Activated naive CD8-positive, alpha-beta T cell treated with anti-CD3 and anti-CD28 coated beads for 36 hours (primary cell): Measurements from ENCODE around the gene UNC93B1. TPM values are rescaled to one million over a fixed set of nuclear protein-coding genes. Genes with fewer than 3 reads are reported as not detected.
"Not testable (repeated sequence)": the region's sequence is repeated elsewhere in the genome, so short reads cannot be mapped to it uniquely, and the experiment has no call there.

Source experiments
- DNase-seq: peaks from one replicate; pipeline ENCODE4 v3.0.0; 2021
- H3K27ac Mint-ChIP-seq: one replicate; pipeline ENCODE4 v1.8.0; 2022; ENCODE audit warnings: mild to moderate bottlenecking, moderate library complexity, mixed read lengths
- H3K27me3 Mint-ChIP-seq: one replicate; pipeline ENCODE4 v1.8.0; 2022; ENCODE audit warnings: mild to moderate bottlenecking, mixed read lengths
- H3K36me3 Mint-ChIP-seq: one replicate; pipeline ENCODE4 v1.8.0; 2021; ENCODE audit warnings: mild to moderate bottlenecking, mixed read lengths
- H3K4me1 Mint-ChIP-seq: one replicate; pipeline ENCODE4 v1.8.0; 2021; ENCODE audit warnings: mixed read lengths
- H3K4me3 Mint-ChIP-seq: one replicate; pipeline ENCODE4 v1.8.0; 2022; ENCODE audit warnings: mild to moderate bottlenecking, moderate library complexity, mixed read lengths
- H3K9me3 Mint-ChIP-seq: one replicate; pipeline ENCODE4 v1.8.0; 2022; ENCODE audit warnings: mixed read lengths
- total RNA-seq, 2 experiments: library from RNA; stranded (reverse); gene quantifications; one replicate each; pipeline ENCODE4 v1.2.3, GENCODE V29; 2021

UNC93B1 gene
- total RNA-seq, 2 experiments from 2014 or later: 11.6 to 13.1 TPM

DNA sequence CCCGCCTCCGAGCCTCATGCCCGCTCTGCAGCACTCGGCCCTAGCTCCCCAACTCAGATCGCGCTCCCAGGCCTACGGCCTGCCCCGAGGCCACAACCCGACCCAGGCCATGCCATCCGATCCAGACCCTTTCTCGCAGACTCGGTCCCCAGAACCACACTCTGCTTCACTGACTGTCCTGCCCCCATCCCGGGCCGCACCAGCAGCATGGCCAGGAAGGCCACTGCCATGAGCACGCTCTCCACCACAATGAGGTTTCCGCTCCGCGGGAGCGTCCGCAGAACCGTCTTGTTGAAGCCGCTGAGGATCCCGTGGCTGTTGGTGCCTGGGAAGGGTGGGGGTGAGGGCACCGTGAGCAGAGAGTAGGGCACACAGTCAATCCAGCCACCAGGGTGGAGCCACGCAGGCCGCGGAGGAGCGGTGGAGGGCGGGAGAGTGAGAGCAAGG lies 6.4 kb downstream of the UNC93B1 start:
- H3K27me3 Mint-ChIP-seq: no peaks in the 10 kb centered on the region
- H3K27ac Mint-ChIP-seq: no peak overlapping the region
- H3K9me3 Mint-ChIP-seq: no peaks in the 10 kb centered on the region
- no peak overlapping the region for H3K4me3 Mint-ChIP-seq
- no peak for DNase-seq
- peaks cover 3% of the 10 kb centered on the region for H3K36me3 Mint-ChIP-seq
- peaks cover 21% of the 10 kb centered on the region for H3K4me1 Mint-ChIP-seq

DNA sequence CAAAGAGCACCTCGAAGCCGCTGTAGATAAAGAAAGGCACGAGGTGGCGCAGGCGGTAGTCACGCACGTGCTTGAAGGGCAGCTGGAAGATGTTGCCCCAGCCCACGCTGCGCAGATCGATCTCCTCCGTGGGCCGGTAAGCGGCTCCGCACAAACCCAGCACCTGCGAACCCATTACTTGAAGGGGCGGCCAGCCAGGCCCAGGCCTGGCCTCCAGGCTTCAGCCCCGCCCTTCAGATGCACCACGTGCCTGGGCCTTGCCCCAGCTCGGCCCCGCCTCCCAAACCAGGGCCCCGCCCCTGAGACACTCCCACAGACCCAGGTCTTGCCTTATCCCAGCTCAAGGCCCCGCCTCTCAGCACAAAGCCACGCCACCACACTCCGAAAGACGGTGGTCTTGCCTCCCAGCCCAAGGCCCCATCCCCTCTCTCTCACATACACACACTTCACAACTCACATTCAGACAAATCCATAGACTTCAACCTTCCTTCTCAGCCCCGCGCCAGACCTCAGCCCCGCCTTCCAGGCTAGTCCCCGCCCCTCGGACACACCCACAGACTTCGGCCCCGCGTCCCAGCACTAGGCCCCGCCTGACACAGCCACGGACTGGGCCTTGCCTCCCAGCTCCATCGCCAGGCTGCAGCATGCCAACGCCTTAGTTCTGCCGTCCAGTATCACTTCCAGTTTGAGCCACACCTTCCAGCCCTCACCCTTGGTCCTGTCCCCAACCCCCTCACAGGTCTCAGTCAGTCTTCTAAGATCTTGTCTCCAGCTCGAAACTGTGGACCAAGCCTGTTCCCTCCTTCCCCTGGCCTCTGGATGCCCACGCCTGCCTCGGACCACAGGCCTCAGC lies 7.0 kb downstream of the UNC93B1 start:
- H3K4me3 Mint-ChIP-seq: no peak overlapping the region
- DNase-seq: peak; percentile 61
- no peak overlapping the region for H3K27ac Mint-ChIP-seq
- H3K36me3 Mint-ChIP-seq: peaks cover 4% of the 10 kb centered on the region
- no peaks in the 10 kb centered on the region for H3K9me3 Mint-ChIP-seq
- peaks cover 1% of the 10 kb centered on the region for H3K27me3 Mint-ChIP-seq
- H3K4me1 Mint-ChIP-seq: peaks cover 21% of the 10 kb centered on the region

DNA sequence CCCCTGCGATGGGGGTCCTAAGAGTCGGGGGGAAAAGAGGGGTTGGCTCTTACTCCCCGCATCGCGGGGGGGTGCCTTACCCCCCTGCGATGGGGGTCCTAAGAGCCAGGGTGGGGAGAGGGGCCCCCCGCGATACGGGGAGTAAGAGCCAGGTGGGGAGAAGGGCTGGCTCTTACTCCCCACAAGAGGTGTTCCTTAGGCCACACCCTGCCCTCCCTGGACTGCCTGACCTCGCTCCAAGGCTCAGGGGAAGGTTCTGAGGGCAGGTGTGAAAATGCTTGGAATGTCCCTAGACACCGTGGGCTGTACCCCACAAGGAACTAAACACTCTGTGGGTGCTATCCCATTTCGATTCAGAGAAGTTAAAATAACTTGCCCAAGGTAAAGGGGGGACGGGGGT lies 7.8 kb downstream of the UNC93B1 start:
- Mint-ChIP-seq H3K4me1 (peaks cover 21% of the 10 kb centered on the region), H3K9me3 (no peaks in the 10 kb centered on the region), H3K4me3 (no peak overlapping the region), H3K27ac (no peak overlapping the region), H3K27me3 (peaks cover 3% of the 10 kb centered on the region), H3K36me3 (peaks cover 5% of the 10 kb centered on the region)
- DNase-seq: no peak

DNA sequence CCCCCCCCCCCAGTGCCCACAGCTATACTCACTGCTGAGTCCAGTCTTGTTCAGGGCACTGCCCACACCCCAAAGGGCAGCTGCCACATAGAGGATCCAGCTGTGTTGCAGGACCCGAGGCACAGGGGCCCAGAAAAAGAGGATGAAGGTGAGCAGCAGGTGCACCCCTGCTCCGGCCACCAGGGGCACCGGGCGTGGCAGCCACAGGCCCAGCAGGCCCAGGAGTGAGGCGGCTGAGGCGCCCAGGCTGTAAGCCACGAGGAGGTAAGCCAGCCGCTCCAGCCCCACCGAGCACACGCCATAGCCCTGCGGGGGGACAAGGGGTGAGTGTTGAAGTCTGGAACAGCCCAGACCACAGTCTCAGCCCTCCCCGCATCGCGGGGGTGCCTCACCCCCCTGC lies 8.3 kb downstream of the UNC93B1 start:
- not testable (repeated sequence) for DNase-seq, H3K36me3 Mint-ChIP-seq, H3K4me3 Mint-ChIP-seq, H3K27ac Mint-ChIP-seq, H3K9me3 Mint-ChIP-seq, H3K27me3 Mint-ChIP-seq
- peaks cover 21% of the 10 kb centered on the region for H3K4me1 Mint-ChIP-seq

DNA sequence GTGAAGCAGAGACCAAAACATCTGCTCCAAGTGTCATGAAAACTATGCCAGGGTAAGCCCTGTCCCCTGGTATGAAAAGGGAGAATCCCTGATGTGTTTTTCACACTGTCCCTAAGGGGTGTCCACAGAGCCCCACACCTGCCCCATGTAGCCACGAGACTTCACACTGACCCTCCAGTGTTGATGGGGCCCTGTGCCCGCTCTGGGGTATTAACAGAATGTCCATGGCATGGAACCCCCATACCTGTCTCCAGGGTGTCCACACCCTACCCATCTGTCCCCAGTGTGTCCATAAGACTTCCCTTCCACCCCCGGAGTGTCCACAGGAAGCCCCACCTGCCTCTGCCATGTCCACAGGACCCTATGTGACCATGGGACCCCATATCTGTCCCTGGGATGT lies 8.8 kb downstream of the UNC93B1 start:
- not testable (repeated sequence) for H3K9me3 Mint-ChIP-seq, H3K4me3 Mint-ChIP-seq, DNase-seq, H3K27ac Mint-ChIP-seq, H3K36me3 Mint-ChIP-seq, H3K27me3 Mint-ChIP-seq
- peaks cover 21% of the 10 kb centered on the region for H3K4me1 Mint-ChIP-seq

GRCh38 chr11:67994387-67994786 lies 9.5 kb downstream of the UNC93B1 start:
- H3K4me3 Mint-ChIP-seq, H3K9me3 Mint-ChIP-seq, H3K27ac Mint-ChIP-seq, DNase-seq, H3K27me3 Mint-ChIP-seq, H3K36me3 Mint-ChIP-seq: not testable (repeated sequence)
- peaks cover 21% of the 10 kb centered on the region for H3K4me1 Mint-ChIP-seq

DNA sequence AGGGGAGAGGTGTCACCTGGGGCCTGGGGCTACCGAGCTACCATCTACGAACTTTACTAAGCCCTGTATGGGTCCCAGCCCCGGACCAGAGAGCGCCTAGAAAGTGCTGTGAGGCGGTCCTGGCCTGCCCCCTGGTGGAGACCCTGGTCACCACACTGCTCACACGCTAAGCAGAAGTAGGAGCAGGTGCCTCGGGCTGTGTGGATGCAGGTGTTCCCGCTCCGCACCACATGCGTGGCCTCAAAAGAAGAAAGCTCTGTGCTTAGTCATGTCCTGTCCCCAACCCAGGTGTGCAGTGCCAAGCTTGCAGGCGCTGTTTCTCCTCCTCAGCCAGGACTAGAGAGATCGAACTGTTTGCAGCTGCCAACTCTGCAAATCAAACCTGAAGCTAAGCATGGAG lies 10.1 kb downstream of the UNC93B1 start:
- peaks cover 21% of the 10 kb centered on the region for H3K4me1 Mint-ChIP-seq
- not testable (repeated sequence) for H3K36me3 Mint-ChIP-seq, H3K27ac Mint-ChIP-seq, H3K27me3 Mint-ChIP-seq, H3K9me3 Mint-ChIP-seq, H3K4me3 Mint-ChIP-seq
- DNase-seq: peak; percentile 45

DNA sequence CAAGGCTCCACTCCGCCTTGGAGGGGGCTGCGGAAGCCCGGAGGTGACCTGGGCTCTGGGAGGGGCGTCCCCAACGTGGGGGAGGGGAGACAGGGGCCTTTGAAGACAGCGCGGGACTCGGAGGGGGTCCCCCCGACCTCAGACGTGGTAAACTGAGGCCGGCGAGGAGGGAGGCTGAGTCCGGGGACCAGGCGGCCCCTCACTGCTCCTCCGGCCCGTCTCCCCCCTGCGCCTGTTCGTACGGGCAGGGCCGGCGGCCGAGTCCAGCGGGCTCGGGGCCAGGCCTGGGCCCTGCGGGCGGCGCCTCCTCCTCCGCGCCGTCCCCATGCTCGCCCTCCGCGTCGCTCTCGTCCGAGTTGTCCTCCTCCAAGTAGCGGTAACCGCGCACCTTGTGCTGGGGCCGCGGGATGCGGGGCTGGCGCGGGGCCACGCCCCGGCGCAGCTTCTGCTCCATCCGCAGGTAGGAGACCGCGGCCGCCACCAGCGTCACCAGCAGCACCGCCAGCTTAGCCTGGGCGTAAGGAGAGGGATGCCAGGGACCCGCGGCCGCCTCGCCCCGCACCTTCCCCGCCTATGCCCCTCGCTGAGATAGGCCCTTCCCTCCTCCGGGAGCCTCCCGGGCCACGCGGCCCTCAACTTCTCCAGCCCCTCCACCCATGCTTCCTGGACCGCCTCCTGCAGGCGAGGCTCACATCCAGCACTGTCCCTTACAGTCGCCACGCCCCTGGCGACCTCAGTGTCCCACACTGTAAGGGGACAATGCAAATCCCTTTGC lies 12.4 kb downstream of the UNC93B1 start:
- not testable (repeated sequence) for H3K9me3 Mint-ChIP-seq, H3K4me3 Mint-ChIP-seq, H3K4me1 Mint-ChIP-seq, DNase-seq, H3K27me3 Mint-ChIP-seq, H3K36me3 Mint-ChIP-seq, H3K27ac Mint-ChIP-seq

- H3K36me3 Mint-ChIP-seq, H3K27ac Mint-ChIP-seq, DNase-seq, H3K4me1 Mint-ChIP-seq, H3K9me3 Mint-ChIP-seq, H3K27me3 Mint-ChIP-seq, H3K4me3 Mint-ChIP-seq: not testable (repeated sequence)
Measured at GRCh38 chr11:67990546-67991346, 13.2 kb downstream of the UNC93B1 start.

DNA sequence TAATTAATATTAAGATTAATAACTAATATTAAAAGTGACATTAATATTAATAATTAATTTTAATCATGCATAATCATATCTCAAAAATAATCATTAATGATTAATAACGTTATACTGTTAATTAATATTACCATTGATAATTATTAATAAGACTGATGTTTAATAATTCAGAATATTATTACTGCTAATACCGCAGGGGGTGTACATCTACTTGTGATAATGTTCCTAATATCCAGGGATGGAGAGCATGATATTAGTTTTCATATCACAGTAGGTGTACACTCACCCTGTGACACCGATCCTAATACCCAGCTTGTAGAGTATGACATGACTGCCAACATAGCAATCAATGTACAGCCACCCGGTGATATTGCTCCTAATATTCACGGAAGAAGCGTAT lies 18.6 kb downstream of the UNC93B1 start:
- not testable (repeated sequence) for H3K4me3 Mint-ChIP-seq, H3K9me3 Mint-ChIP-seq, H3K4me1 Mint-ChIP-seq, DNase-seq, H3K27me3 Mint-ChIP-seq, H3K27ac Mint-ChIP-seq, H3K36me3 Mint-ChIP-seq

DNA sequence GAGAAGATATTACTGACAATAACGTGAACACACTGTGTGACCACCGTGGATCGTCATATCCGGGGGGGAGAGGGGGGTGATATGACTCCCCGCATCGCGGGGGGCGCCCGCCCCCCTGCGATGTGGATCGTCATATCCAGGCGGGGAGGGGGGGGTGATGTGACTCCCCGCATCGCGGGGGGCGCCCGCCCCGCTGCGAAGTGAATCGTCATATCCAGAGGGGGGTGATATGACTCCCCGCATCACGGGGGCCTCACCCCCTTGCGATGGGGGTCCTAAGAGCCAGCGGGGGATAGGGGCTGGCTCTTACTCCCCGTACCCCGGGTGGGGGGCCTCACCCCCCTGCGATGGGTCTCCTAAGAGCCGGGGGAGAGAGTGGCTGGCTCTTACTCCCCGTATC lies 19.9 kb downstream of the UNC93B1 start:
- no peak for DNase-seq
- H3K4me3 Mint-ChIP-seq: no peak overlapping the region

GRCh38 chr11:67982255-67982857 lies 21.5 kb downstream of the UNC93B1 start:
- H3K27me3 Mint-ChIP-seq: peaks cover 14% of the 10 kb centered on the region
- not testable (repeated sequence) for H3K9me3 Mint-ChIP-seq, DNase-seq, H3K36me3 Mint-ChIP-seq, H3K4me1 Mint-ChIP-seq, H3K4me3 Mint-ChIP-seq, H3K27ac Mint-ChIP-seq

More for the DNA sequence above, 19.9 kb downstream of the UNC93B1 start:
- H3K4me1 Mint-ChIP-seq: peaks cover 2% of the 10 kb centered on the region
- H3K36me3 Mint-ChIP-seq: no peaks in the 10 kb centered on the region
- no peak overlapping the region for H3K27ac Mint-ChIP-seq
- H3K27me3 Mint-ChIP-seq: peaks cover 6% of the 10 kb centered on the region
- no peaks in the 10 kb centered on the region for H3K9me3 Mint-ChIP-seq

DNA sequence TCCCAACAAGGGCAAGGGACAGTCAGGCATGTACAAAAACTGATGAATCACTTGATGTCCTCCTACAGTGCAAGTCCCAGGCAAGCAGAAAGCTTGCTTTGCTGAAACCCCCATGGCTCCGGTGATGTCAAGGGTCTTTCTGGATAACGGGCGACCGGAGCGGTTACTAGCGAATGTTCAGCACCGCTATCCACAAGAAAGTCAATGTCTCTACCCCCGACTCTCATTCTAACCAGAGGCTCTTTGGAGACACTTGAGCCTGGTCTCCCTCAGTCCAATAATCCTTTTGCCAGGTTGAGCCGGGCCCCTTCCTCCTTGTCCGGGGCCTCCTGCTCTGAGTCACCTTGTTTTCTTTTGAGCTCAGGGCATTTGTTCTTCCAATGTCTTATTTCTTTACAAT lies 22.7 kb downstream of the UNC93B1 start:
- not testable (repeated sequence) for H3K4me1 Mint-ChIP-seq, DNase-seq, H3K36me3 Mint-ChIP-seq, H3K4me3 Mint-ChIP-seq, H3K9me3 Mint-ChIP-seq, H3K27ac Mint-ChIP-seq
- peaks cover 17% of the 10 kb centered on the region for H3K27me3 Mint-ChIP-seq

DNA sequence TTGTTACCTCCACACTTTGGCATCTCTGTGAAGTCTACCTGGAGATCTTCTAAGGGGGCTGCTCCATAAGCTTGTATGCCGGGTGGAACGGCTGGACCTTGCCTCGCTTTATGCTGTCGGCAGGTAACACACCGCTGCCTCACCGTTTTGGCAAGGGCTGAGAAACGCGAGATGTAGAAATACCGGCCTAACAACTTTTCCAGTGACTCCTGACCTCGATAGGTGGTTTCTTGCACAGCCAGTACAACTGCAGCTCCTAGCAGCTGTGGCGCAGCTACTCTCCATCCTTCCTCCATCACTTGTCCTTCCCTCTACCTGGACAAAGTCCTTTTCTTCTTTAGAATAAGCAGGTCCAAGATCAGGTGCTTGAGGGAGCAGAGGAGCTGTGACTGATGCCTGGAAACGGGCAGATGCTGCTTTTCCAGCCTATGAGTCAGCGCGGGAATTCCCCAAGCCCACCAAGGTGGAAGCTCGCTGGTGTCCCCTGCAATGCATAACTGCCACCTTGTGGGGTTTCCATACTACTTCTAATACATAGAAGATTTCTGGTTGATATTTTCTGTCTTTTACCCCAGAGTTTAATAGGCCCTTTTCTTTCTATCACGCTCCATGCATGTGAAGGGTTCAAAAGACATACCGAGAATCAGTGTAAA lies 25.0 kb downstream of the UNC93B1 start:
- peaks cover 17% of the 10 kb centered on the region for H3K27me3 Mint-ChIP-seq
- H3K4me1 Mint-ChIP-seq, H3K36me3 Mint-ChIP-seq, H3K4me3 Mint-ChIP-seq, DNase-seq, H3K9me3 Mint-ChIP-seq, H3K27ac Mint-ChIP-seq: not testable (repeated sequence)
